HepG2 (cell line): ENCODE measurements around the gene TUBB4A.

Experiments
- HOXA7 ChIP-seq: sonication (generic); formaldehyde crosslinking; IDR thresholded peaks from 2 replicates; pipeline ENCODE4 v1.8.1; 2022; ENCODE audit warnings: mild to moderate bottlenecking, missing genetic modification reagents, moderate library complexity
- MAFK ChIP-seq, 2 experiments: IDR thresholded peaks in 1 of 2; conservative IDR thresholded peaks in 1 of 2; 2 replicates each; pipeline ENCODE4 v1.6.1; 2011; ENCODE audit warnings: improper control_type of control experiment in 2 of 2, low read length in 2 of 2
- ZNF282 ChIP-seq: fragments of 450-650 bp; IDR thresholded peaks from 2 replicates; pipeline ENCODE4 v1.6.1; 2018; ENCODE audit not compliant: partially characterized antibody

DNA sequence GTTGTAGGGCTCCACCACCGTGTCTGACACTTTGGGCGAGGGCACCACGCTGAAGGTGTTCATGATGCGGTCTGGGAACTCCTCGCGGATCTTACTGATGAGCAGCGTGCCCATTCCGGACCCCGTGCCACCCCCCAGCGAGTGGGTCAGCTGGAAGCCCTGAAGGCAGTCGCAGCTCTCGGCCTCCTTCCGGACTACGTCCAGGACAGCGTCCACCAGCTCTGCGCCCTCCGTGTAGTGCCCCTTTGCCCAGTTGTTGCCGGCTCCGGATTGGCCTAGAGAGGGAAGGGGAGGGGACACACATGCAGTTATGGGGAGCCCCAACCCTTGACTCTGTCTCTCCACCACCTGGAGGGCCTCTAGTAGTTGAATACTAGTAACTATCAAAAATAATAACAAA lies 6.2 kb downstream of the TUBB4A start:
- TF ChIP-seq HOXA7 (CRISPR knock-in tag) = no peak
- no peak for TF ChIP-seq MAFK (conservative IDR thresholded peaks at IDR 0.05 in 1 of 2, IDR thresholded peaks at IDR 0.05 in 1 of 2; ENCODE audit: low read length in 2 of 2)
- TF ChIP-seq ZNF282 = no peak
